Limb (tissue), 2 donors: ENCODE data around the gene PROCA1.
A peak's percentile ranks its signal among the peaks of the same experiment; 100 is the strongest.
"Not testable (repeated sequence)": the region's sequence is repeated elsewhere in the genome, so short reads cannot be mapped to it uniquely, and the experiment has no call there.

Source experiments
- DNase-seq, 2 donors: peaks; one replicate each; pipeline ENCODE4 v3.0.0-alpha.2; 2016; ENCODE audit errors: extremely low spot score in 2 of 2

The PROCA1 gene

GRCh38 chr17:28725660-28726225 is 14.1 kb upstream of the PROCA1 start:
- no peak for DNase-seq

DNA sequence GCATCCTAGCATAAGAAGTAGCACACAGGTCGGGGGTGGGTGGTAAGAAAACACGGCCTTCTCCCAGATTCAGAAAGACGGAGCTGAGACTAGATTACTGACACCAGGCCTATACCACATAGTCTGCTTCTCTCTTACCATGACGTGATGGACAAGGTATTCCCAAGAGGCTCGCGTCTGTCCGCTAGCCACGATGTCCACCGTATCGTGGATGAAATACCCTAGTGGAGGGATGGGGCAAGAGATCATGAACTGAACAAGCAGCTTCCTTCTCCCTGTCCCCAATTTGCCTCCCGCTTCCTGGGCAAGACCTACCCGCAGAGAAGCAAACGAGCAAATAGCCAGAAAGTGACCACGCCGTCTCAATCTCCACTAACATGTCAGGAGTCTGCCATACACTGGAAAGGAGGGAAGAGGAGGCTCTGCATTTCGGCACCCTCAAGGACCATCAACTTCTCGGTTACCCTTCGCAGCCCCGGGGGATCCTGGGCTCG is 13.5 kb upstream of the PROCA1 start:
- DNase-seq = no peak

DNA sequence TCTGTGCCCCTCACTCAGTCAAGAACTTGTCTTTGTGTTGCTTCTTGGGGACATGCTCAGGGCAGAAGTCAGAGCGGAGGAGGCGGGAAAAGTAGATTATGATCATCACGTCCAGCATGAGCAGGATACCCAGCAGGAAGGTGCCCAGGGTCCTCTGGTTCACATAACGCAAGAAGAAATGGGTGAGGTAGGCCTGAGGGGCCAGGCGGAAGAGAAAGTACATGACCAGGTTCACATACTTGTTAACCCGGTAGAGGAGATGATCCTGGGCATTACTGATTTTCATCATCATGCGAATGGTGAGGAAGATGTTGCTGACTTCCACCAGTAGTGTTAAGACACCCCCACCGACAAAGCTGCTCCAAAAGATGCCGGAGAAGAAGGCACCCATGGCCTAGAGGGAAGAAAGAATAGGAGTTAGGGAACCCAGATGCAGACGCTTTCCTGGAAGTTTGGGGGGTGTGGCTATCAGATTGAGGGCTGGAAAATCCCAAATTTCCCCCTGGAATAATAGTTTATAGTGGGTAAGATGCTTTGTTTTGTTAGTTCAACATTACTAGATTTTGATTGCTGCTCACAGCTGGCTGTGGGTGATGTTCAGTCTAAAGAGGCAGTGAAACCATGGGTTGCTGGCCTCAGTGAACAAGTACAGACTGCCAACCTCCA is 12.9 kb upstream of the PROCA1 start:
- no peak for DNase-seq

- not testable (repeated sequence) for DNase-seq
Observed at GRCh38 chr17:28723836-28724499, 12.3 kb upstream of the PROCA1 start.

DNA sequence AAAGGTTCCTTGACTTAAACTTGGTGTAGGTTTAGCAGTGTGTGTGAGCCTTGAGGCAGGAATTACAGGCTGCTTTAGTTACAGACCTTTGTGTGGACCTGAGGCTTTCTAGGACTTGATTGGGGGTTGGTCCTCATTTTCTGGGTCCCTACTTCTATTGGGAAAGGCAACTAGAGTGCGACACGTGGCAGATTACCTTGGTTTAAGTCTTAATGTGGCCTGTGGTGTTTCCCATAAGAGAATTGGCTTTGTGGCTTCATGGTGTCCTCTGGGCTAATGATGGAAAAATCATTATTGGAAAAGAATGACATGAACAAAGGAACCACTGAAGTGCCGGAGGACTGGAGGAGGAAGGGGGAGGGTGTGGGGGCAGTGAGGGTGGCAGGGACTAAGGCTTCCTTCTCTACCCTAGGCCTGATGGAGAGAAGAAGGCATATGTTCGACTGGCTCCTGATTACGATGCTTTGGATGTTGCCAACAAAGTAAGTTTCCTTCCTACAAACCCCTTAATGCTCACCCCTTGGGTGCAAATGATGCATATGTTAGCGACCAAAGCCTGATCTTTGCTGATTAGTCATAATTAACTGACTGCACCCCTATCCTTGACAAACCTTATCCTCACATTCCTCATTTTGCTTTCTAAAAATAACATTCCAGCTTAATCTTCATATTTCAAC is 11.6 kb upstream of the PROCA1 start:
- no peak for DNase-seq

DNA sequence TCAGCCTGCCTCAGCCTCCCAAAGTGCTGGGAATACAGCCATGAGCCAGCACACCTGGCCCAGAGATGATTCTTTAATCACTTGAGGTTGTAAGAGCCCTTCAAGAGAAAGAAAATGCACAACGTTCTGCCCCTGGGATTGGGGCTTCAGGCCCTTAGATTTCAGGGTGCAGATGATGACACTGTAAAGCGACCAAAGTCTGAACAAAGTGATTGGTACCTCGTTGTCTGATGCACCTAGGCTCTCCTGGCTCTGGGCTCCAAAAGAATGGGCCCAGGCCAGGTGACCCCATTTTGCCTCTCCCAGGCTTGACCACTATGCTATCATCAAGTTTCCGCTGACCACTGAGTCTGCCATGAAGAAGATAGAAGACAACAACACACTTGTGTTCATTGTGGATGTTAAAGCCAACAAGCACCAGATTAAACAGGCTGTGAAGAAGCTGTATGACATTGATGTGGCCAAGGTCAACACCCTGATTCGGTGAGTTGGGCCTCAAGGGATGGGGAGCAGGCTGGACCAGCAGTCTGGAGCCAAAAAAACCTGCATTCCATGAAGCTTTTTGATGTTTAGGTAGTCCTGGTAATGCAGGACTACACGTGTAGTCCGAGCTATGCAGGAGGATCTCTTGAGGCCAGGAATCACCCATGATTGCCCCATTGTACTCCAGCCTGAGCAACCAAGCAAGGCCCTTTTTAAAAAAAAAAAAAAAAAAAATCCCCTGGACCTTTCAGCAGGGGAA is 10.9 kb upstream of the PROCA1 start:
- no peak for DNase-seq

GRCh38 chr17:28720997-28721329 is 9.3 kb upstream of the PROCA1 start:
- not testable (repeated sequence) for DNase-seq

GRCh38 chr17:28720247-28720996 is 8.7 kb upstream of the PROCA1 start:
- DNase-seq = no peak

GRCh38 chr17:28719021-28719433 is 7.3 kb upstream of the PROCA1 start:
- no peak for DNase-seq

DNA sequence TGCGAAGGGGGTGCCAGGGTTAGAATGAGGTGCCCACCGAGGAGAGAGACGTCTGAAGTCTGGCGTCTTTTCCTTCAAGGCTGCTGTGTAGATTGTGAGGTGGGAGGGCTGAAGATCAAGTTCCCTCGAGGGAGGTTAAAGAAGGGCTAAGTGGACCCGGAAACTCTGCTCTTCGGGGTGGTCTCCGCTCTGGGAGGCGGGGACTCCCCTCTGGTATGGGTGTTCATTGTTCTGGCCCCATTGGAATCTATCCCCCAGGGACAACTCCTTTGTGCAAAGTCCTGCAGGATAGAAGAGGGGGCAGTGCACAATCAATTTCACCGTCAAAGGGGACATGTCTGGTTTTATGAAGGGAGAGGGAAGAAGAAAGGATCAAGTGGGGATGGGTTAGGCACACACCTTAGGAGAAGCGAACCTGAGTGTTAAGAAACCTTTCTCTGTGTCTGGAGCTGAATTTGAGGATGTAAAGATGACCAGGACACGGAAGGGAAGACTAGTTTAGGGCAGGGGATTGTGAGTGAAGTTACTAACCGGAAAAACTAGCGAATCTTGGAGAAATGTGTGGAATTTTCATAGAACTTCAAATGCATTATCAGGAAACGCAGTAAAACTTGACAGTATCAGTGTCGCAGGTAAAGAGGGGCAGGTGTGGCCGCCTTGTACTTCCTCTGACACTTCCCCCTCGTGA is 6.8 kb upstream of the PROCA1 start:
- no peak for DNase-seq

DNA sequence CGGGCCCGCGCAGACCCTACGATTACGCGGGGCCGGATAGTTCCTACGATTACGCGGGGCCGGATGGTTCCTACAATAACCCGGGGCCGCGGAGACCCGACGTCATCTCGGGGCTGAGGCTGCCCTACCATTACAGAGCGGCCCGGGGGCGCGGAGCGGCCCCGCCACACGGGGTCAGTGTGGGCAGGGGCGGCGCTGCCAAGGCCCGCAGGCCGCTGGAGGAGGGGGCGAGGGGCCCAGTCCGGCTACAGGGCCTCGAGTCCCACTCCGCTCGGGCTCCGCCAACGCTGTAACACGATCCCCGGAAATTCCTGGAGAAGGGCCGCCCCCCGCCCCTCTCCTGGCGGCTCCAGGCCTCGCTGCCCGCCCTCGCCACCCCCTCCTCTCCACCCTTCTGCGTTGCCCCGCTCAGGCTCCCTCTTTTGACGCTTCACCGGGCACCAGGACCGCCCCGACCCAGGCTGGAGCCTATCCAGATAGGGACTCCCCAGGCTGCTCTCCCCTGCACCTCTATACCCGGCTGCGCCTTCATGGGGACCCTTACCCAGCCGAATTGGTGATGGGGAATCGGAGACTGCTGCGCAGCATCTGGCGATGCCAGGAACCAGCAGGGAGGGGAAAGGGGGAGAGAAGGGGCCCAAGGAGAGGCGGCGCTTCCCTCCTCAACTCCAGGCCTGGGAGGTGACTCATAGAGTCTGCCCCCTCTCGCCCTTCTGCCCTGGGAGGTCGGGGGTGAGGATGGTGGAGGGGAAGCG is 6.1 kb upstream of the PROCA1 start, which contains the start of gene RAB34:
TSS of gene RAB34 (minus strand) at position 291 of the 755 bp plus-strand sequence. CDS start 602 bp downstream, outside the sequence.
- DNase-seq = peak; percentile 91 to 94

DNA sequence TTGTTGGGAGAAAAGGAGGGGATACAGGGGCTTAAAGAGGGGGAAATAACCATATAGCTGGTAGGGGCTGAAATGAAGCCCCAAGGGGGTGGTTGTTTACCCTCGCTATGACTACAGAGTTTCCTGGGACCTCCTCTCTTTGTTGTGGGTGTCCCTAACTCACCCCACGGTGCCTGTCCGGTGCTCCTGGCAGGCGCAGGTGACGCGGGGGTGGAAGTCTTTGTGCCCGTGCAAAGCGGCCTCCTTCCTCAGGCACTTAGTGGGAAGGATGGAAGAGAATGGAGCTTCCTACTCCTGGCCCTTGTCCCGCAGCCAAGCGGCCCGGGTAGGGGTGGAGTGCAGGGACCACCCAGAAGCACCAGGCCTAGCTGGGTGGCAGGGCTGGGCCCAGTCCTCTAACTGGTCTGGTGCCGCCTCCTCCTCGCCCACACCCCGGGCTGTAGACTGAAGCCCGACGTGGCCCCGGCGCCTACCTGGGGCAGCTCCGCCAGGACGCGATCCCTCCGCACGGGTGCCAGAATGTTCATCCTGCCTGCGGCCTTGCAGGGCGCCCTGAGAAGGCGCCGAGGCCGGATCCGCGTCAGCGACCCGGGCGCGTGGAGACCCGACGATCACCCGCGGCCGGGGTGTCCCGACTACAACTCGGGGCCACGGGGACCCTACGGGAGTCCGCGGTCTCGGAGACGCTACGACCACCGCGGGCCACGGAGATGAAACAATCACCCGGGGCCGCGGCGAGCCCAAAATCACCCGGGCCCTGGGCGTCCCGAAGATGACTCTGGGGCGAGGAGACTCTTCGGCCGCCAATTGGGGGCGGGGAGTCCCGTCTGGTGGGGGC is 5.3 kb upstream of the PROCA1 start:
- peak; percentile 14 to 81 for DNase-seq

DNA sequence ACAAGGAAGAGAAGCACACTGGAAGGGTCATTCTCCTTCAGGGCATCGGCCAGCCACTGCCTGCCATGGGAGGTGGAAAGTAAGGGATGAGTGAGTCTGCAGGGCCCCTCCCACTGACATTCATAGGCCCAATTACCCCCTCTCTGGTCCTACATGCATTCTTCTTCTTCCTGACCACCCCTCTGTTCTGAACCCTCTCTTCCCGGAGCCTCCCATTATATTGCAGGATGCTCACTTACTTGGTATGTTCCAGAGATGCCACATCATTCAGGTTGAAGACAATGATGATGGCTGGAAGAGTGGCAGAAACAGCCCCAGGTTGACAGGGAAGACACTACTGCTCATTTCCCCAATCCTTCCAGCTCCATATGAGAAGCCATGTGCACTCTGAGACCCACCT is 3.5 kb upstream of the PROCA1 start:
- DNase-seq = no peak

- no peak for DNase-seq
Observed at GRCh38 chr17:28714281-28714680, 2.6 kb upstream of the PROCA1 start.

- DNase-seq = no peak
Observed at GRCh38 chr17:28712705-28713415, 1.2 kb upstream of the PROCA1 start.

DNA sequence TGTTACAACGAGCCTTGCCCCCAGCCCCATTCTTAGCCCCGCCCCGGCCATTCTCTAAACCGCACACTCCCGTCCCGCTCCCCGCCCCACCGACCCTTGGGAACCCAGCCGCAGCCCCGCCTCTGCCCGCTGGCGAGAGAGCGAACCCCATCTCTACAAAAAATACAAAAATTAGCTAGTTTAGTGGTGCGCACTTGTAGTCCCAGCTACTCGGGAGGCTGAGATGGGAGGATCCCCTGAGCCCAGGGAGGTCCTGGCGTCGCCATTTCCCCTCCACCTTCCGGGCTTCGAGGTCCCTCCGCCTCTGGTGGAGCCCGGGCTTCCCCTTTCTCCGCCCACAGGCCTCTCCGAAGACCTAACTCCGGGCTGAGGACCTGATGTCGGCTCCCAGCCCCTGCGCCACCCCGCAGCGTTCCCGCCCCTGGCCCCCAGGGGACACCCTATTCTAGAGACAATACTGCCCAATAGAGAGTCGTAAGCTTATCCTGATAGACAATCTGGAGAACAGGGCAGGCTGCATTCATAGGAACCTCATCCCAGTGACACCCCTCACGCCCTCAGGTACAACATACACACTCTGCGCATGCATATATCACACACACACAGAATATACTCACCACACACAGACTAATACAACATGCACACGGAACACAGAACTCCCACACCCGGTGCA is 480 bp upstream of the PROCA1 start:
- no peak for DNase-seq
